DOHH2 (cell line): ENCODE measurements around the gene C22orf15.
A peak's percentile ranks its signal among the peaks of the same experiment; 100 is the strongest.

ENCODE experiments used
- H3F3A ChIP-seq: fragments of 200-600 bp; sonication (generic), shearing (Covaris generic); 2 replicates; pipeline ENCODE4 v1.6.0; 2016; ENCODE audit warnings: antibody characterized with exemption, mild to moderate bottlenecking; ENCODE audit not compliant: control insufficient read depth, insufficient read depth
- H3K27ac ChIP-seq: fragments of 200-600 bp; sonication (generic); 2 replicates; pipeline ENCODE4 v1.5.1; 2014; ENCODE audit warnings: low read depth, mild to moderate bottlenecking, low read length, moderate library complexity
- H3K27me3 ChIP-seq: fragments of 200-600 bp; sonication (generic); 2 replicates; pipeline ENCODE4 v1.6.1; 2014; ENCODE audit warnings: mild to moderate bottlenecking, low read length, mixed read lengths; ENCODE audit not compliant: control insufficient read depth
- H3K36me3 ChIP-seq: fragments of 200-600 bp; sonication (generic); 2 replicates; pipeline ENCODE4 v1.6.1; 2014; ENCODE audit warnings: mild to moderate bottlenecking, low read length, moderate library complexity, mixed read lengths; ENCODE audit not compliant: control insufficient read depth
- H3K4me1 ChIP-seq: fragments of 200-600 bp; sonication (generic); 2 replicates; pipeline ENCODE4 v1.6.1; 2014; ENCODE audit warnings: mild to moderate bottlenecking, low read length, mixed read lengths; ENCODE audit not compliant: control insufficient read depth
- H3K4me2 ChIP-seq: fragments of 200-600 bp; sonication (generic); 2 replicates; pipeline ENCODE4 v1.6.0; 2014; ENCODE audit warnings: mild to moderate bottlenecking, low read length, moderate library complexity
- H3K4me3 ChIP-seq: fragments of 200-600 bp; sonication (generic); 2 replicates; pipeline ENCODE4 v1.5.1; 2014; ENCODE audit warnings: mild to moderate bottlenecking, low read length, mixed read lengths
- H3K79me2 ChIP-seq: fragments of 200-600 bp; sonication (generic); 2 replicates; pipeline ENCODE4 v1.6.1; 2014; ENCODE audit warnings: mild to moderate bottlenecking, low read length, mixed read lengths; ENCODE audit not compliant: control insufficient read depth
- H3K9me2 ChIP-seq: fragments of 200-600 bp; sonication (generic); replicated peaks from 2 replicates; pipeline ENCODE4 v1.6.1; 2014; ENCODE audit warnings: mild to moderate bottlenecking, low read length, mixed read lengths; ENCODE audit not compliant: control insufficient read depth
- H3K9me3 ChIP-seq: fragments of 200-600 bp; sonication (generic); 2 replicates; pipeline ENCODE4 v1.6.1; 2014; ENCODE audit warnings: antibody characterized with exemption, low read length, mixed read lengths; ENCODE audit not compliant: control insufficient read depth, insufficient read depth
- H4K20me1 ChIP-seq: fragments of 200-600 bp; sonication (generic); 2 replicates; pipeline ENCODE4 v1.6.0; 2014; ENCODE audit warnings: low read depth, mild to moderate bottlenecking, antibody characterized with exemption, low read length, moderate library complexity; ENCODE audit not compliant: control insufficient read depth, insufficient read depth
- CTCF ChIP-seq: fragments of 200-600 bp; sonication (generic); IDR thresholded peaks from one replicate; pipeline ENCODE4 v1.5.1; 2014; ENCODE audit warnings: antibody characterized with exemption, mild to moderate bottlenecking, low read depth, low read length; ENCODE audit not compliant: poor library complexity, severe bottlenecking
- EZH2phosphoT487 ChIP-seq: fragments of 200-600 bp; sonication (generic); IDR thresholded peaks from 2 replicates; pipeline ENCODE4 v1.6.1; 2017; ENCODE audit warnings: borderline replicate concordance, mild to moderate bottlenecking, antibody characterized with exemption, low read length, moderate library complexity, mixed read lengths

C22orf15 gene

DNA sequence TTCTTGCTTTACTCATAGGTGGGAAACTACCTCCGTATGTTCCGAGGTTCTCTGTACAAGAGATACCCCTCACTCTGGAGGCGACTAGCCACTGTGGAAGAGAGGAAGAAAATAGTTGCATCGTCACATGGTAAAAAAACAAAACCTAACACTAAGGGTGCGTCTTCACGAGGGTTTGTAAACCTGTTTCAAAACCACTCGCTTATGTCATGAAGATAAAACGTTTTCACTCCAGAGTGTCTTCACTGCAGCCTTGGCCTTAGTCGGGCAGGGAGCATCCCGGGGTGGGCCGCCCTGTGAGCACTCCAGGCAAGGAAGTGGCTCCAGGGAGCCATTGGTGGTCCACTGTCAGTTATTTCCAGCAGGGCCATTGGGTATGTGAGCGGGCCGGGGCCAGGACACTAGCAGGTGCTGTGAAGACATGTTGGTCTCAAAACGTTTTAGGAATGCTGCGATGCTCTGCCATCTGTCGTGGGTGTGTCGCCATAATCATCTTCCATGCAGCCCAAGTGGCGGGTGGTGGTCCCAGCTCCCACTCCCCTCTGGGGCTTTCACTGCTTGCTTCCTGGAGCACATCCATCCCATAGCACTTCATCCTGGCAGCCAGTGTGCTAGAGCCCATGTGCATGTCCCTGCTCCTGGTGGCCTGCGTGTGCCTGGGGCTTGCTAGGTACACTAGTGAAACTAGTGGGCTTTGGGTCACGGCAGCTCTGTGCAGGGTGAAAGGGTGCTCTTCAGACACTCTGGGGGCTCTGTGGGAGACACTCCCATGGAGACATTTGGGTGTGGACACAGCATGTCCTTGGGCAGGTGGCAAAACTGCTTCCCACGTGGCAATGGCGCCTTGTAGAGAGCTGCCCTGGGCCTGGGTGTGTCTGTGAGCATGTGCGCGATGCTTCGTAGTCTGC lies 29.2 kb downstream of the C22orf15 start:
- Histone ChIP-seq H3K9me2 (no peaks in the 10 kb centered on the region), H3K9me3 (no peaks in the 10 kb centered on the region), H3F3A (peaks cover 9% of the 10 kb centered on the region), H3K36me3 (peaks cover 83% of the 10 kb centered on the region), H3K4me3 (no peak overlapping the region), H3K27ac (no peak overlapping the region), H3K27me3 (no peaks in the 10 kb centered on the region), H3K79me2 (peaks cover 65% of the 10 kb centered on the region), H3K4me1 (peaks cover 26% of the 10 kb centered on the region), H4K20me1 (peaks cover 25% of the 10 kb centered on the region), H3K4me2 (no peak overlapping the region)
- TF ChIP-seq EZH2phosphoT487 (no peak), CTCF (no peak)

DNA sequence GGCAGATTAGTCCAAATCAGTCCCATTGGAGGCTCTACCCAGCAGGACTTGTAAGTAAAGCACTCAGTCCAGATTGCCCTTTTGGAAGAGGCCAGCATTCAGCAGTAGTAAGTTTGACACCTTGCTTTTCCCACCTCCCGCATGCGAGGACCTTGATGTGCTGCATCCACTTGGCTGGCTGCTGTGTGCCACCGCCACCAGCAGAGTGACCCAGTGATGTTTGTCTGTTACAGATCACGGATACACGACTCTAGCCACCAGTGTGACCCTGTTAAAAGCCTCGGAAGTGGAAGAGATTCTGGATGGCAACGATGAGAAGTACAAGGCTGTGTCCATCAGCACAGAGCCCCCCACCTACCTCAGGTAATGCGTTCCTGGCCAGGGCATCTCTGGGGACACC lies 30.5 kb downstream of the C22orf15 start:
- Histone ChIP-seq H3K4me1 (peaks cover 27% of the 10 kb centered on the region), H3K4me2 (no peak overlapping the region), H3K79me2 (peaks cover 55% of the 10 kb centered on the region), H4K20me1 (peaks cover 17% of the 10 kb centered on the region; the same call in 1 of the 2 replicates), H3K9me2 (no peaks in the 10 kb centered on the region), H3K4me3 (no peak overlapping the region), H3K9me3 (no peaks in the 10 kb centered on the region), H3K27me3 (no peaks in the 10 kb centered on the region), H3K27ac (no peak overlapping the region), H3K36me3 (peaks cover 80% of the 10 kb centered on the region), H3F3A (peaks cover 9% of the 10 kb centered on the region)
- TF ChIP-seq EZH2phosphoT487, result no peak
- TF ChIP-seq CTCF, result no peak

DNA sequence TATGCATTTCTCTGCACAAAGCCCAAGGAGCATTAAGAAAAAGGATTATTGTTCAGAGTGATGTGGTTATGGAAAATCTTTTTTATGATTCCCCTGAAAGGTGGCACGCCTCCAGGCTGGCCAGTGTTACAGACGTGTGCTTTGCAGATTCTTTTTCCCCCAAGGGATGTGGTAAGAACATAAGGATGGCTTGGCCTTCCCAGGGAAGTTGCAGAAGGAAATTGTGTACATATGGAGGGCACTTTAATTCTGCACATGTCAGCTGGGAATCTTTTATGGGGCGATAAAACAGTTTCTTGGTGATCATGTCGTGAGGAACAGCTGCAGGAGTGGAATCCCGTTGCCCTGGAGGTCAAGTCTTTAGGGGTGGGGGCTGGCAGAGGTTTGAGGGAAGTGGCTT lies 33.7 kb downstream of the C22orf15 start:
- peaks cover 30% of the 10 kb centered on the region for H3F3A ChIP-seq
- H3K9me2 ChIP-seq, result no peaks in the 10 kb centered on the region
- TF ChIP-seq CTCF (no peak), EZH2phosphoT487 (no peak)
- H3K36me3 ChIP-seq, result peaks cover 78% of the 10 kb centered on the region
- H3K27me3 ChIP-seq, result no peaks in the 10 kb centered on the region
- no peak overlapping the region for H3K4me3 ChIP-seq
- H3K79me2 ChIP-seq, result peaks cover 32% of the 10 kb centered on the region
- H3K4me2 ChIP-seq, result no peak overlapping the region
- 0 out of 2 replicates have a peak, but pooled peaks cover 10% of the 10 kb centered on the region for H4K20me1 ChIP-seq
- H3K27ac ChIP-seq, result peak overlapping the region; percentile 4; the same call in 1 of the 2 replicates
- no peaks in the 10 kb centered on the region for H3K9me3 ChIP-seq
- H3K4me1 ChIP-seq, result peaks cover 40% of the 10 kb centered on the region
